GM21381 (cell line): ENCODE results near the gene NKAIN1.
A peak's percentile ranks its signal among the peaks of the same experiment; 100 is the strongest.
"Not testable (repeated sequence)": the region's sequence is repeated elsewhere in the genome, so short reads cannot be mapped to it uniquely, and the experiment has no call there.

Experiments used
- ATAC-seq: cut with Tn5 transposase; IDR thresholded peaks from one replicate; pipeline ENCODE4 v1.9.1; 2021; ENCODE audit warnings: mild to moderate bottlenecking, moderate library complexity; ENCODE audit not compliant: unreplicated experiment

NKAIN1 gene

DNA sequence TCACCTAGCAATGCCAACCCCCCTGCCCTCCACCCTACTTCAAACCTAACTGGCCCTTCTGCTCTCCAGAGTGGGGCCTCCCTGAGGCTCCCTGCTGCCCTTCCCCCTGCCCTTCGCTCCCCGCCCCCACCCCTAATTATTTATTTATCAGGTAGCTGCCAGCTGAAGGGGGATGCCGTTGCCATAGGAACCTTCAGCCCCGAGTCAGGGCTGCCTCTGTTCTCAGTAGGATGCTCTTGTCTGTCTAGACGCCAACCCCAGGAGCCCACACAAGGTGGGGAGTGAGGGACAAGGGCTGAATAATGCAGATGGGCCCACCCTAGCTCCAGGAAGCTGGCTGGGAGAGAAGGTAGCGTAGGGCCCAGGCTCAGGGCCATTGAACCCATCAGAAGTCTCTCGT lies 41.1 kb downstream of the NKAIN1 start:
- no peak for ATAC-seq

GRCh38 chr1:31198150-31198549 lies 41.5 kb downstream of the NKAIN1 start:
- no peak for ATAC-seq

DNA sequence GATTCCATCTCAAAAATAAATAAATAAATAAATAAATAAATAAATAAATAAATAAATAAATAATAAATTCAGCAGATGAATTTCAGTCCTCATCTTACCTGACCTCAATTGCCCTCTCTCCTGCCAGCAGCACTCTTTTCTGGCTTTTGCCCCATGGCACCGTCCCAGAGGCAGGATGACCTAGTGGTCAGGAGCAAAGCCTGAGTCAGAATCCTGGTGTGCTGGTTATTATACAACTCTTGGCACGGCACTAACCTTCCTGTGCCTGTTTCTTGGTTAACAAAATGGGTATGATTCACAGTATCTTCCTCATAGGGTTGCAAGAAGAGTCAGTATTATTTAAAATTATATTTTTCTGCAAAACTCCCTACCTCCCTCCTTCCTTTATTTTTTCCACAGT lies 43.0 kb downstream of the NKAIN1 start:
- no peak for ATAC-seq

DNA sequence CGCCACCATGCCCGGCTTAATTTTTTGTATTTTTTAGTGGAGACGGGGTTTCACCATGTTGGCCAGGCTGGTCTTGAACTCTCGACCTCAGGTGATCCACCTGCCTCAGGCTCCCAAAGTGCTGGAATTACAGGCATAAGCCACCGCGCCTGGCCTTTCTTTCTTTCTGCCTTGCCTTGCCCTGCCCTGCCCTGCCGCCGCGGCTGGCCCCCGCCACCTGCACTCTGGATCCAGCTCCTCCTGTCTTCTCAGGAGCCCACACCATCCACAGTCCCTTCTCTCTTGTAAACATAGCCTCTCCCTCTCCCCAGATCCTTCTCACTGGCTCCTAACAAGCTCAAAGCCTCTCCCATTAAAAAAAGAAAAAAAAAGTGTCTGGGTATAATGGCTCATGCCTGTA lies 44.4 kb downstream of the NKAIN1 start:
- ATAC-seq: not testable (repeated sequence)

DNA sequence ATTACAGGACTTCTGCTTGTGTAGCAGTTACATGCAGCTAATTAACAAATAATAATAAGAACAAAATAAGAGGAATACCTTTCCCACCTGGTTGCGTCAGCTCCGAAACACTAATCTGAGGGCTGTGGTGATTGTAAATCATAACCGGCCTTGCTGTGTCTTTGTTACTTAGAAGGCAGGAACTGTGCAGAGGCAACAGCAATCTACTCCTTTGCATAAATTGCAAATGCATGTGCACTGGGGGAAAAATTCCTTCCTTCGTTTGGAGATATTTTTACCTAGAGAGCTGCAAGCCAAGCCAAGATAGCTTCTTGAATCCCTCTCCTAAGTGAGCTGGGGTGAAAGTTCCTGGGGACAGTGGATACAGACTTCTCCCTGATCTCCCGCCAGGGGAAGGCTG lies 46.0 kb downstream of the NKAIN1 start:
- no peak for ATAC-seq

DNA sequence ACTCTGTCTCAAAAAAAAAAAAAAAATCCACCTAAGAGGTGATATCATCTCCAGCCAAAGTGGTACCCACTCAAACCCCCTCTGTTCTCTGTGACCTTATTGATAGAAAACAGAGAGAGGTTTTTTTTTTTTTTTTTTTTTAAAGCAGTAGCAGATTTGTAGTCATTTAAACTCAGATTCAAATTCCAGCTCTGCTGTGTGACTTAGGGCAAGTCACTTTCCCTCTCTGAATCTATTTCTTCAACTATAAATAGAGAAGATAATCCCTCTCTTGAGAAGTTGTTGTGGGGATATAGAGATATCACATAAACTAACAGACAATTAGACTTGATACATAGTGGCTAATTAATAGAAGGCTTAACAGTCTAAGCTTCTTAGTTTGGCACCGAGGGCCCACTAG lies 48.4 kb downstream of the NKAIN1 start:
- no peak for ATAC-seq

GRCh38 chr1:31189696-31190674 lies 49.7 kb downstream of the NKAIN1 start:
- no peak for ATAC-seq

GRCh38 chr1:31183927-31184554 lies 55.6 kb downstream of the NKAIN1 start:
- no peak for ATAC-seq

- ATAC-seq: no peak
These were observed 56.6 kb downstream of the NKAIN1 start for GRCh38 chr1:31183126-31183525.

DNA sequence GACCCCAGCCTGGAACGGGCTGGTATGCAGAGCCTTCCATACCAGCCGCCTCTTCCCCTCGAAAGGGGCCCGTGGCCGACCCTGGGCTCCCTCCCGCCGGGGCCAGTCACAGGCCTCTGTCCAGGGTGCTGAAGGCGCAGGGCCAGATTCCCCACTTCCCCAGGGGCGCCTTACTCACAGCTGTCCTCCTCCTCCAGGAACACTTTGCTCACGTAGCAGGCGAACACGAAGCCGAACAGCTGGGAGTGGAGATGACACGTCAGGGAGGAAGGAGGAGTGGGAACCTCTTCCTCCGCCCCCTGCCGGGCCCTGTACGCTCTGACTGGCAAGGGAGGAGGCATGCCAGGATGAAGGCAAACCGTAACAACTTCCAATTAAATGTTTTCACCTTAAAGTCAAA lies 57.3 kb downstream of the NKAIN1 start:
- ATAC-seq: no peak

DNA sequence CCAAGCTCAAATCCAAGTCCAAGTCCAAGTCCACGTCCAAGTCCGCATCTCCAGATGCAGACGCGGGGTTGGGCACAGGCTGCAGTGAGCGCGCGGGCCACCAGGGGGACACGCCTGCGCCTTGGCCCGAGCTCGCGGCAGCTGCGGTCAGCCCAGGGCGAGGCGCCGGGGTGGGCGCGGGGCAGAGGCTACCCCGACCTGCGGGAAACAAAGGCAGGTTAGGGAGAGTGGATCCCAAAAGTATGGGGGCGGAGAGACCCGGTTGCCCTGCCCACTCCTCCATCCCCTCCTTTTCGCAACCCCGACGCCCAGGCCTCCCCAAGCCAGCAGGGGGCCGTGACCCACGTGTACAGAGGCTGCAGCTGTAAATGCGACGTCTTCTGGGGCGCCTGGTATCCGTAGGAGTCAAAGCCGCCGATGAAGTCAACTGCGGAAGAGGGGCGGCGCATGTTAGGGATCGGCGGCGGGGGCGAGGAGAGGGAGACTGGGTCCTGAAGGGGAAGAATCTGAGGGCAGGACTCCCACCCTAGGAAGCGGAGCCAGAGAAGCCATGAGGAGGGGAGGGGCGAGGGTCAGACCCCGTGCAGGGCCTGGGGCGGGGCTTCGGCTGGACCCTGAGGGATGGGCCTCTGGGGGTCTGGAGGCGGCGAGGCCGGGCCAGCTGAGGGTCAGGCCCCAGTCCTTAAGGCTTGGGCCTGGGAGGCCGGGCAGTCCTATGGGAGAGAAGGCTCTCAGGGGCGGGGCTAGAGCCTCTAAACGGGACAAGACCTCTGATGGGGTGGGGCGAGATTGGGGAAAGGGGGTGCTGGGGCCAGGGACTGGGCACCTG lies 58.0 kb downstream of the NKAIN1 start:
- ATAC-seq: no peak

GRCh38 chr1:31180338-31180737 lies 59.3 kb downstream of the NKAIN1 start:
- ATAC-seq: no peak

- ATAC-seq: not testable (repeated sequence)
These were observed 63.4 kb downstream of the NKAIN1 start for GRCh38 chr1:31176291-31176690.

GRCh38 chr1:31170486-31170735 lies 69.3 kb downstream of the NKAIN1 start:
- ATAC-seq: no peak

DNA sequence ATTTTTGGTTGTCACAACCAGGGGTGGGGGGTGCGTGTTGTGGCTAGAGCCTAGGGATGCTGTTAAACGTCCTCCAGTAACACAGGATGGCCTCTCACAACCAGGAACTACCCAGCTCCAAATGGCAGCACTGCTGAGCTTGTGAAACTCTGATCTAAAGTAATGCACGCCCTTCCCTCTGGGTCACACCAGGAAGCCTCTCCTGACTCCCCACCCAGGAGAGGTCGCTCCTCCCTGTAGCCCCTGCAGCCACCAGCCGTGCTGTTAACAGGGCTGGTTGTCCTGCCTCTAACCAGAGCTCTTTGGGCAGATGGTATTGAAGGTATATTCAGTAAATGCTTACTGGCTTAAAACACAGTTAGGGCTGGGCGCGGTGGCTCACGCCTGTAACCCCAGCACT lies 73.2 kb downstream of the NKAIN1 start:
- no peak for ATAC-seq

DNA sequence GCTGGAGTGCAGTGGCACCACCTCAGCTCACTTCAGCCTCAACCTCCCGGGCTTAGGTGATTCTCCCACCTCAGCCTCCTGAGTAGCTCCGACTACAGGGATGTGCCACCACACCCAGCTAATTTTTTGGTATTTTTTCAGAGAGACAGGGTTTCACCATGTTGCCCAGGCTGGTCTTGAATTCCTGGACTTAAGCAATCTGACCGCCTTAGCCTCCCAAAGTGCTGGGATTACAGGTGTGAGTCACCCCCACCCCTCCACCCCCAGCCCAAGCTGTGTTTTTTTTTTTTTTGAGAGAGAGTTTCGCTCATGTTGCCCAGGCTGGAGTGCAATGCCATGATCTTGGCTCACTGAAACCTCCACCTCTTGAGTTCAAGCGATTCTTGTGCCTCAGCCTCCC lies 75.4 kb downstream of the NKAIN1 start:
- ATAC-seq: no peak

DNA sequence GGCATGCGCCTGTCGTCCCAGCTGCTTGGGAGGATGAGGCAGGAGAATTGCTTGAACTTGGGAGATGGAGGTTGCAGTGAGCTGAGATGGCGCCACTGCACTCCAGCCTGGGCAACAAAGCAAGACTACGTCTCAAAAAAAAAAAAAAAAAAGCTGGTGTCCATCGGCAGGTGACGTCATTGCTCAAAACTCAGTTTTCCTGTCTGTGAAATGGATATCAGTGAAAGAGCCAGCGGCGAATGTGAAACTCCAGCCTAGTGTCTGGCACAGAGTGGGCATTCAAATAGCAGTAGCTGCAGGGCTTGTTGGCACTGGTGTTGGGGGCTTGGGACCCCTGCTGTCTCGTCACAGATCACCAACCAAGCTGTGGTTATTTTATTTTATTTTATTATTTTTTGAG lies 75.8 kb downstream of the NKAIN1 start:
- no peak for ATAC-seq

DNA sequence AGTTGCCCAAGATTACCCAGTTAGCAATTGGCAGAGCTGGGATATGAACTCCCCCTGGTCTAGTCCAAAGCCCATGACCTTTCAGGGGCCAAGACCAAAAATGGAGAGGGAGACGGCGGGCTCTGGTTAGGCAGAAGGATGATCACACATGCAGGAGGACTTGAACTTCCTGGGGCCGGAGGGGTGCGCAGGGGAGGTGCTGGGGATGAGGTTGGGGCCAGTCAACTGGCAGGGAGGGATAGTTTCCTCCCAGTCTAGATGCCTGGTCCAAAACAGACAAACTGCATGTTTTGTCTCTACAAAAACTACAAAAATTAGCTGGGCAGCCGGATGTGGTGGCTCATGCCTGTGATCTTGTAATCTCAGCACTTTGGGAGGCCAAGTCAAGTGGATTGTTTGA lies 78.1 kb downstream of the NKAIN1 start:
- ATAC-seq: no peak

GRCh38 chr1:31159869-31160611 lies 79.6 kb downstream of the NKAIN1 start:
- ATAC-seq: no peak

DNA sequence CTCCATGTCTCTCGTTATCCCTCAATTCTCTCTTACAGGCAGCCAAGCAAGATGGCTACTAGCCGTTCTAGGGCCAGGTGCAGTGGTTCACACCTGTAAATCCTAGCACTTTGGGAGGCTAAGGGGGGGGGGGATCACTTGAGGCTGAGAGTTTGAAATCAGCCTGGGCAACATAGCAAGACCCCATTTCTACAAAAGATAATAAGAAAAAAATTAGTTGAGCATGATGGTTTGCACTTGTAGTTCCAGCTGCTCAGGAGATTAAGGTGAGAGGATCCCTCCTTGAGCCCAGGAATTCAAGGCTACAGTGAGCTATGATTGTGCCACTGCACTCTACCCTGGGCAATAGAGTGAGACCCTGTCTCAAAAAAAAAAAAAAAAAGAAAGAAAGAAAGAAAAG lies 80.4 kb downstream of the NKAIN1 start:
- ATAC-seq: no peak

DNA sequence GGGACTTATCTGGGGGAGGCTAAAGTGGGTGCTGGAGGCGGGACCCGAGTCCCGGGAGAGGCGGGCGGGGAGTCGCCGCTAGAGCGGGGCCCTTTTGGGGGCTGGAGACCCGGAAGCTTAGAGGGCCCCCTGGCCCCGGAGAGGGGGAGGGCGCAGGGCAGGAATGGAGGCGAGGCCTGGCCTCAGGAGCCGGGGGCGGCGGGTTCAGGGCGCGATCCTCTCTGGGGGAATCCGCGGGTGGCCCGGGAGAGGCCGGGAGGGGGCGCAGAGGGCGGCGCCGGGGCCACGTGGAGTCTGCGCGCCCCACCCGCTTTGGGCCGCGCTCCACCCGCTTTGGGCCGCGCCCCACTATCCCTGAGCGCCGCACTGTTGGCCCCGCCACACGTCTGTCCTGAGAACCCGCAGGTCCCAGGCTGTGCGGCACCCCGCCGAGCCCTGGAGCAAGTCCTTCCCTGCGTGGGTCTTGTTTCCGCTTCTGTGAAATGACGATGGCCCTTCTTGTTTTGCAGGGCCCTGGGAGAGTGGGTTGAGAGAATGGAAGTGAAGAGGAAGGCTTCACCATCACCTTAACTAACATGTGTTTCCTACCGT lies 84.4 kb downstream of the NKAIN1 start:
- peak; percentile 76 for ATAC-seq
